H1 (cell line): ENCODE data around the gene CNNM2. TPM values are rescaled to one million over a fixed set of nuclear protein-coding genes. Genes with fewer than 3 reads are reported as not detected.

Experiments used
- CTCF ChIA-PET: fragments of 300-600 bp; sonication (Branson Sonifier 250); formaldehyde crosslinking; loops from one replicate; lab custom pipeline; 2021; ENCODE audit not compliant: partially characterized antibody; lab: Charles Lee
- POLR2A ChIA-PET: fragments of 300-600 bp; sonication (Branson Sonifier 250); formaldehyde crosslinking; loops from one replicate; lab custom pipeline; 2021; ENCODE audit warnings: inconsistent platforms; ENCODE audit not compliant: partially characterized antibody; lab: Charles Lee
- DNase-seq, 2 experiments: peaks; one replicate each; pipeline versions ENCODE4 v3.0.0 to v3.0.0-alpha.2; 2010 to 2022; ENCODE audit warnings: low spot score in 2 of 2, low read depth in 1 of 2, mixed read lengths in 1 of 2
- FAIRE-seq: peaks from 2 replicates; lab custom pipeline; 2011; peaks lifted over from hg19 to GRCh38; lab: Jason Lieb, UNC
- H2AFZ ChIP-seq: 2 replicates; pipeline ENCODE4 v1.8.1; 2012; ENCODE audit warnings: low read length, inconsistent platforms
- H2AK5ac ChIP-seq: 2 replicates; pipeline ENCODE4 v1.6.1; 2013; ENCODE audit warnings: low read depth, low read length
- H2BK120ac ChIP-seq: replicated peaks from 2 replicates; pipeline ENCODE3; 2013; ENCODE audit warnings: low read depth, low read length, inconsistent platforms
- H2BK12ac ChIP-seq: 2 replicates; pipeline ENCODE4 v1.6.1; 2013; ENCODE audit warnings: low read depth, low read length
- H2BK15ac ChIP-seq: 2 replicates; pipeline ENCODE4 v1.6.1; 2013; ENCODE audit warnings: low read length
- H2BK20ac ChIP-seq: 2 replicates; pipeline ENCODE4 v1.6.1; 2013; ENCODE audit warnings: low read length
- H2BK5ac ChIP-seq: 2 replicates; pipeline ENCODE4 v1.6.1; 2013; ENCODE audit warnings: low read depth, low read length
- H3K14ac ChIP-seq: 2 replicates; pipeline ENCODE4 v1.6.1; 2013; ENCODE audit warnings: inconsistent platforms; ENCODE audit not compliant: insufficient read length
- H3K18ac ChIP-seq: 2 replicates; pipeline ENCODE4 v1.6.1; 2013; ENCODE audit warnings: low read length; ENCODE audit errors: extremely low read depth
- H3K23ac ChIP-seq: 2 replicates; pipeline ENCODE4 v1.6.1; 2013; ENCODE audit warnings: inconsistent platforms; ENCODE audit not compliant: insufficient read length
- H3K23me2 ChIP-seq: 2 replicates; pipeline ENCODE4 v1.6.1; 2013; ENCODE audit warnings: low read depth, low read length
- H3K27ac ChIP-seq: 2 replicates; pipeline ENCODE4 v1.6.1; 2011; ENCODE audit warnings: low read depth, low read length, inconsistent platforms
- H3K27me3 ChIP-seq, 4 experiments: replicated peaks in 1 of 4; 1 replicate in 1 of 4; 2 replicates in 3 of 4; pipeline versions ENCODE4 v1.6.1 to v1.8.1; 2011 to 2013; ENCODE audit warnings: low read length in 3 of 4, mild to moderate bottlenecking in 3 of 4, inconsistent platforms in 2 of 4, mixed read lengths in 2 of 4, moderate library complexity in 1 of 4; ENCODE audit not compliant: control insufficient read depth in 3 of 4, insufficient read depth in 3 of 4; ENCODE audit errors: extremely low read depth in 1 of 4
- H3K36me3 ChIP-seq, 4 experiments: 2 replicates each; pipeline versions ENCODE4 v1.6.1 to v1.8.1; 2011 to 2013; ENCODE audit warnings: mild to moderate bottlenecking in 4 of 4, low read length in 3 of 4, moderate library complexity in 2 of 4, control low read depth in 1 of 4, inconsistent platforms in 1 of 4; ENCODE audit not compliant: insufficient read depth in 4 of 4, control insufficient read depth in 2 of 4
- H3K4ac ChIP-seq: replicated peaks from 2 replicates; pipeline ENCODE3; 2013; ENCODE audit warnings: low read length, low read depth, mixed read lengths, inconsistent platforms; ENCODE audit not compliant: insufficient read length
- H3K4me1 ChIP-seq, 4 experiments: replicated peaks in 1 of 4; 1 replicate in 1 of 4; 2 replicates in 3 of 4; pipeline versions ENCODE4 v1.6.1 to v1.8.1; 2011 to 2013; ENCODE audit warnings: low read length in 3 of 4, inconsistent platforms in 2 of 4, mixed read lengths in 1 of 4; ENCODE audit not compliant: insufficient read depth in 4 of 4, control insufficient read depth in 3 of 4
- H3K4me2 ChIP-seq, 2 experiments: 2 replicates each; pipeline versions ENCODE4 v1.6.1 to v1.8.1; 2011 to 2013; ENCODE audit warnings: low read depth in 2 of 2, low read length in 2 of 2, control low read depth in 1 of 2, inconsistent platforms in 1 of 2, mild to moderate bottlenecking in 1 of 2; ENCODE audit not compliant: insufficient read depth in 1 of 2
- H3K4me3 ChIP-seq, 4 experiments: fragments of 200-600, 300-600 bp in 1 of 4; sonication (generic), shearing (Covaris generic), sonication (Bioruptor Twin) in 1 of 4; 2 replicates each; pipeline versions ENCODE4 v1.5.1 to v1.8.1; 2011 to 2016; ENCODE audit warnings: low read length in 4 of 4, low read depth in 3 of 4, control low read depth in 2 of 4, inconsistent platforms in 2 of 4, mild to moderate bottlenecking in 2 of 4, mixed read lengths in 1 of 4, moderate library complexity in 1 of 4; ENCODE audit not compliant: insufficient read depth in 2 of 4; ENCODE audit errors: extremely low read depth in 1 of 4
- H3K56ac ChIP-seq: replicated peaks from 2 replicates; pipeline ENCODE3; 2013; ENCODE audit warnings: low read depth, mild to moderate bottlenecking, mixed read lengths, low read length, inconsistent platforms; ENCODE audit not compliant: insufficient read length
- H3K79me1 ChIP-seq: 2 replicates; pipeline ENCODE4 v1.6.1; 2013; ENCODE audit warnings: low read depth, low read length, control low read depth
- H3K79me2 ChIP-seq, 2 experiments: 2 replicates each; pipeline versions ENCODE4 v1.6.1 to v1.8.1; 2012 to 2013; ENCODE audit warnings: low read length in 2 of 2, mild to moderate bottlenecking in 2 of 2, inconsistent platforms in 1 of 2; ENCODE audit not compliant: insufficient read depth in 2 of 2, control insufficient read depth in 1 of 2
- H3K9ac ChIP-seq, 4 experiments: replicated peaks in 1 of 4; 1 replicate in 1 of 4; 2 replicates in 3 of 4; pipeline versions ENCODE4 v1.6.1 to v1.8.1; 2011 to 2013; ENCODE audit warnings: low read depth in 3 of 4, low read length in 3 of 4, control low read depth in 2 of 4, mild to moderate bottlenecking in 2 of 4, moderate library complexity in 2 of 4, inconsistent platforms in 1 of 4; ENCODE audit errors: extremely low read depth in 1 of 4
- H3K9me3 ChIP-seq, 2 experiments: 2 replicates each; pipeline versions ENCODE4 v1.6.1 to v1.8.1; 2012 to 2013; ENCODE audit warnings: mild to moderate bottlenecking in 2 of 2, moderate library complexity in 2 of 2, control low read depth in 1 of 2, inconsistent platforms in 1 of 2, low read depth in 1 of 2, low read length in 1 of 2, mixed read lengths in 1 of 2; ENCODE audit not compliant: insufficient read depth in 2 of 2
- H4K20me1 ChIP-seq, 2 experiments: replicated peaks in 1 of 2; 2 replicates each; pipeline versions ENCODE3 to v1.8.1; 2011 to 2013; ENCODE audit warnings: inconsistent platforms in 2 of 2, low read length in 2 of 2, mild to moderate bottlenecking in 1 of 2; ENCODE audit not compliant: insufficient read depth in 2 of 2, control insufficient read depth in 1 of 2
- H4K5ac ChIP-seq: 2 replicates; pipeline ENCODE4 v1.6.1; 2013; ENCODE audit warnings: low read length, low read depth, mixed read lengths, inconsistent platforms; ENCODE audit not compliant: insufficient read length
- H4K8ac ChIP-seq: 2 replicates; pipeline ENCODE4 v1.8.0; 2013; ENCODE audit warnings: mild to moderate bottlenecking, moderate library complexity, low read length, inconsistent platforms; ENCODE audit not compliant: insufficient read depth; ENCODE audit errors: extremely low read depth
- H4K91ac ChIP-seq: replicated peaks from 2 replicates; pipeline ENCODE3; 2013; ENCODE audit warnings: low read length, mixed read lengths, inconsistent platforms; ENCODE audit not compliant: insufficient read length
- HDAC6 ChIP-seq: IDR thresholded peaks from one replicate; pipeline ENCODE4 v1.7.1; 2012; ENCODE audit warnings: low read depth, mild to moderate bottlenecking, inconsistent platforms, low read length, moderate library complexity
- KDM1A ChIP-seq: fragments of 200-600, 300-600 bp; sonication (generic); IDR thresholded peaks from 2 replicates; pipeline ENCODE4 v1.7.1; 2016; ENCODE audit warnings: mild to moderate bottlenecking, low read length, borderline replicate concordance
- TBP ChIP-seq: IDR thresholded peaks from 2 replicates; pipeline ENCODE4 v1.6.1; 2011; ENCODE audit warnings: low read depth, low read length, improper control_type of control experiment
- TEAD4 ChIP-seq: IDR thresholded peaks from 2 replicates; pipeline ENCODE4 v1.6.1; 2012; ENCODE audit warnings: low read depth, low read length, inconsistent platforms, mixed read lengths
- WGBS, 2 experiments: shearing (Covaris generic) in 1 of 2; methylation state at CpG; one replicate each; pipeline versions ENCODE4 v1.1.6 to v1.1.7; 2013 to 2015; ENCODE audit warnings: low lambda C conversion rate in 2 of 2, mixed read lengths in 2 of 2, inconsistent platforms in 1 of 2, low coverage in 1 of 2, missing lambda C conversion rate in 1 of 2; ENCODE audit not compliant: insufficient replicate concordance in 2 of 2, insufficient coverage in 1 of 2, insufficient read length in 1 of 2; ENCODE audit errors: extremely low coverage in 1 of 2, missing lambda C conversion rate in 1 of 2; 5-methylcytosine and 5-hydroxymethylcytosine counted together
- polyA plus RNA-seq, 7 experiments: library from polyadenylated mRNA; depleted of rRNA in 3 of 7; stranded (reverse) in 5 of 7; unstranded in 2 of 7; fragments of >200 nt in 5 of 7; fragments of 200-250 nt in 2 of 7; gene quantifications; 1 replicate in 5 of 7; 2 replicates in 1 of 7; 4 replicates in 1 of 7; pipeline versions ENCODE4 v1.2.1 to v1.2.3, GENCODE V29; 2011 to 2013; ENCODE audit warnings: missing spikeins in 2 of 7, mixed read lengths in 2 of 7
- total RNA-seq: library from RNA; stranded (reverse); fragmentation: NEBNext Ultra II Directional; extraction: Animal tissue kit (Norgen Biotek cat#: 25700); gene quantifications from 2 replicates; pipeline ENCODE4 v1.2.1, GENCODE V29; 2021
- TF ChIP-seq, protein P1 (sequence below): IDR thresholded peaks from 2 replicates; pipeline ENCODE4 v1.6.1; 2011; ENCODE audit warnings: low read length, improper control_type of control experiment
- TF ChIP-seq, protein P2 (sequence below): IDR thresholded peaks from 2 replicates; pipeline ENCODE4 v1.6.1; 2012; ENCODE audit warnings: low read length, inconsistent platforms

Gene CNNM2
- total and polyA plus RNA-seq, 2 of the 8 experiments (the other 6 are each of a cell fraction or from before 2014, with no cell fraction given), result 7.3 to 23.6 TPM

DNA sequence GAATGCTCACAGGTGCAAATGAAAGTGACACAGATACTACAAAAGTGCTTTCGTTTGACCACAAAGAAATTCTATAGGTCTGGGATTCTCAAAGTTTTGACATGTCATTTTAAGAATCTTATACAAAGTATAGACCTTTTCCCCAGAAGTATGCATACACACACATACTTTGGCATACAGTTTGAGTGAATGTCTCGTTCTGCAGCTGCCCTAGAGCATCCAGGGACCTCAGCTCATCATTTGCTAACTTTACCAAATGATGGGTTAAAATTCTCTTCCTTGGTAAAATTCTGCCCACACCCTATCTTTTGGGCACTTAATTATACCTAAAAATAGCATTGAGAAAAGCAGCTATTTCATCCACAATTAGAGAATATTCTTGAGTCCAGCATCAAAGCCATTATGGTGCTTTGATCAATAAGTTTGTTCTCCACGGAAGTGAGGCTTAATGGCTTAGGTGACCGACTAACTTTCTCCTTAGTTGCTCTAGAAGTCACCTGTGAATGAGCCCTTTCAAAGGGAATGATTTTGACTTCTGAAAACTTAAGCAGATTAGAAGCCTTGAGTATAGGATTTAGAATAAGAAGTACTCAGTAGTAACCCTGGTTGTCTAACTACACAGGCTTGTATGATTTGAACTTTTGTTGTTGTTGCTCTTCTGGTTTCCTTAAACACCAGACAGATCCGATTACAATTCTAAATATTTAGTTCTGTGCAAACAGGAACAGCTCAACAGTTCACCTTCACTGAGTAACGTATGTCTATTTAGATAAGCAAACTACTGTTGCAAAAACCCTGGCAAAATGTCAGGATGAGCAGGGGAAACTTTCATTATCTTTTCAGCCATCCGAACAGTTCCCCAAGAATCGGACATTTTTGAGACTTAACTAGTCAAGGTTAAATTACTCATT is 70.6 kb downstream of the CNNM2 start:
- no peak for FAIRE-seq
- H3K9ac ChIP-seq, result no peak overlapping the region
- H3K18ac ChIP-seq, result no peak overlapping the region
- H4K8ac ChIP-seq, result no peak overlapping the region
- no peaks in the 10 kb centered on the region for H3K9me3 ChIP-seq
- no peaks in the 10 kb centered on the region; the same call in 1 of the 2 replicates for H3K79me1 ChIP-seq
- H3K4me3 ChIP-seq, result no peak overlapping the region
- TF ChIP-seq, protein P1, sequence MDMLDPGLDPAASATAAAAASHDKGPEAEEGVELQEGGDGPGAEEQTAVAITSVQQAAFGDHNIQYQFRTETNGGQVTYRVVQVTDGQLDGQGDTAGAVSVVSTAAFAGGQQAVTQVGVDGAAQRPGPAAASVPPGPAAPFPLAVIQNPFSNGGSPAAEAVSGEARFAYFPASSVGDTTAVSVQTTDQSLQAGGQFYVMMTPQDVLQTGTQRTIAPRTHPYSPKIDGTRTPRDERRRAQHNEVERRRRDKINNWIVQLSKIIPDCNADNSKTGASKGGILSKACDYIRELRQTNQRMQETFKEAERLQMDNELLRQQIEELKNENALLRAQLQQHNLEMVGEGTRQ, result no peak
- TF ChIP-seq, protein P2, sequence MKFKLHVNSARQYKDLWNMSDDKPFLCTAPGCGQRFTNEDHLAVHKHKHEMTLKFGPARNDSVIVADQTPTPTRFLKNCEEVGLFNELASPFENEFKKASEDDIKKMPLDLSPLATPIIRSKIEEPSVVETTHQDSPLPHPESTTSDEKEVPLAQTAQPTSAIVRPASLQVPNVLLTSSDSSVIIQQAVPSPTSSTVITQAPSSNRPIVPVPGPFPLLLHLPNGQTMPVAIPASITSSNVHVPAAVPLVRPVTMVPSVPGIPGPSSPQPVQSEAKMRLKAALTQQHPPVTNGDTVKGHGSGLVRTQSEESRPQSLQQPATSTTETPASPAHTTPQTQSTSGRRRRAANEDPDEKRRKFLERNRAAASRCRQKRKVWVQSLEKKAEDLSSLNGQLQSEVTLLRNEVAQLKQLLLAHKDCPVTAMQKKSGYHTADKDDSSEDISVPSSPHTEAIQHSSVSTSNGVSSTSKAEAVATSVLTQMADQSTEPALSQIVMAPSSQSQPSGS, result no peak
- TF ChIP-seq HDAC6 (no peak), TBP (no peak), KDM1A (no peak), TEAD4 (no peak)
- TF ChIP-seq, all 59 proteins: peak for 0
- DNase-seq, result no peak
- no peak overlapping the region for H2AFZ ChIP-seq
- no peak overlapping the region for H3K27ac ChIP-seq
- 88% methylated on average over 8 of the region's 8 CpGs; no CpG with 5 or more reads in 1 of the 2 experiments for WGBS, 2 experiments
- H3K4me1 ChIP-seq, result no peaks in the 10 kb centered on the region; a peak in 1 of 7 replicates
- no peak overlapping the region for H3K56ac ChIP-seq
- no peak overlapping the region for H3K4ac ChIP-seq
- H3K23me2 ChIP-seq, result no peaks in the 10 kb centered on the region
- 0 out of 4 replicates have a peak, but pooled peaks cover 0 to 3% of the 10 kb centered on the region in 2 experiments for H3K79me2 ChIP-seq
- H2BK15ac ChIP-seq, result no peak overlapping the region
- no peaks in the 10 kb centered on the region for H3K27me3 ChIP-seq
- H4K5ac ChIP-seq, result no peak overlapping the region
- H4K20me1 ChIP-seq, result no peaks in the 10 kb centered on the region
- no peak overlapping the region for H3K4me2 ChIP-seq
- H3K36me3 ChIP-seq, result no peaks in the 10 kb centered on the region
- H2AK5ac ChIP-seq, result no peak overlapping the region
- H3K23ac ChIP-seq, result no peak overlapping the region
- ChIA-PET CTCF (no interaction called here), POLR2A (no interaction called here)
- no peak overlapping the region for H3K14ac ChIP-seq
- no peak overlapping the region for H2BK20ac ChIP-seq
- H2BK5ac ChIP-seq, result no peak overlapping the region
- no peak overlapping the region for H2BK120ac ChIP-seq
- no peak overlapping the region for H4K91ac ChIP-seq
- H2BK12ac ChIP-seq, result no peak overlapping the region
